ENCODE measurements around the gene CFAP70. TPM values are rescaled to one million over a fixed set of nuclear protein-coding genes. Genes with fewer than 3 reads are reported as not detected.
"Not testable (repeated sequence)": the region's sequence is repeated elsewhere in the genome, so short reads cannot be mapped to it uniquely, and the experiment has no call there.

CFAP70 gene
- total RNA-seq, 1 experiment from 2014 or later = 0.24 TPM

- no peaks in the 10 kb centered on the region for H3K79me2 ChIP-seq (ENCODE audit: insufficient read depth, low read length)
- H2AFZ ChIP-seq (ENCODE audit: low read length) = no peak overlapping the region
- H4K8ac ChIP-seq (replicated peaks; ENCODE audit: insufficient read length, low read depth, low read length) = no peak overlapping the region
- DNase-seq = no peak
- no peak overlapping the region for H2BK12ac ChIP-seq (ENCODE audit: insufficient read length, low read depth, low read length)
- no peak overlapping the region for H2BK5ac ChIP-seq (ENCODE audit: insufficient read length, low read length)
- no peak overlapping the region for H3K27ac ChIP-seq (ENCODE audit: insufficient read length, low read depth, low read length)
- Mint-ChIP-seq H3K27ac (no peak overlapping the region), H3K4me3 (no peak overlapping the region), H3K36me3 (ENCODE audit: insufficient read depth in 1 of 3, low read depth in 3 of 3) (no peaks in the 10 kb centered on the region), H3K4me1 (no peaks in the 10 kb centered on the region), H3K27me3 (ENCODE audit: low read depth) (peaks cover 2% of the 10 kb centered on the region), H3K9me3 (peaks cover 2 to 3% of the 10 kb centered on the region in 2 experiments; a peak in 2 of 5 replicates)
- H2AK5ac ChIP-seq (ENCODE audit: insufficient read length, low read length) = no peak overlapping the region
- H3K23me2 ChIP-seq (ENCODE audit: insufficient read length, low read depth, low read length, poor library complexity, severe bottlenecking) = no peaks in the 10 kb centered on the region
- no peak overlapping the region for H2BK120ac ChIP-seq (ENCODE audit: low read depth, low read length, poor library complexity, severe bottlenecking)
- H3K23ac ChIP-seq (ENCODE audit: insufficient read length, low read depth, low read length) = no peak overlapping the region
- no peak overlapping the region; the same call in 1 of the 2 replicates for H3K14ac ChIP-seq (ENCODE audit: insufficient read depth, low read length)
- H3T11ph ChIP-seq (ENCODE audit: low read length) = no peak overlapping the region
- no peaks in the 10 kb centered on the region for H3K4me1 ChIP-seq (ENCODE audit: insufficient read depth, low read length)
- no peak overlapping the region for H3K9ac ChIP-seq (ENCODE audit: extremely low read depth, insufficient read length, low read length)
- WGBS (ENCODE audit: extremely low coverage, insufficient read length, low lambda C conversion rate) = no CpG with 5 or more reads among the region's 2 CpGs
- H3K4ac ChIP-seq (ENCODE audit: low read depth, low read length) = no peak overlapping the region
- H3K4me2 ChIP-seq (ENCODE audit: insufficient read depth, insufficient read length, low read length) = no peak overlapping the region
- H4K91ac ChIP-seq (ENCODE audit: insufficient read length, low read depth, low read length) = no peak overlapping the region
- H4K5ac ChIP-seq (ENCODE audit: insufficient read length, low read depth, low read length) = no peak overlapping the region
- no peak overlapping the region for H2BK15ac ChIP-seq (ENCODE audit: low read depth, low read length)
- H4K20me1 ChIP-seq (ENCODE audit: control insufficient read depth, insufficient read depth, insufficient read length) = no peaks in the 10 kb centered on the region
- no peaks in the 10 kb centered on the region for H3K79me1 ChIP-seq (ENCODE audit: insufficient read depth, low read depth, low read length, poor library complexity, severe bottlenecking)
- TF ChIP-seq CTCF (conservative IDR thresholded peaks at IDR 0.05) = no peak
- H3K27me3 ChIP-seq (ENCODE audit: insufficient read depth, low read length) = no peaks in the 10 kb centered on the region
- no peak overlapping the region for H3K56ac ChIP-seq (ENCODE audit: insufficient read length, low read depth, low read length)
- H3K18ac ChIP-seq (ENCODE audit: insufficient read length, low read depth, low read length) = no peak overlapping the region
- no peaks in the 10 kb centered on the region for H3K9me3 ChIP-seq (ENCODE audit: control insufficient read depth, low read depth, low read length)
- H2BK20ac ChIP-seq (ENCODE audit: low read depth, low read length, poor library complexity, severe bottlenecking) = no peak overlapping the region
These were observed 26.3 kb downstream of the CFAP70 start for GRCh38 chr10:73332379-73332778.

GRCh38 chr10:73328523-73328922, 30.1 kb downstream of the CFAP70 start:
- not testable (repeated sequence) for H3K27ac ChIP-seq (ENCODE audit: insufficient read length, low read depth, low read length)

More at GRCh38 chr10:73328523-73328922, 30.1 kb downstream of the CFAP70 start:
- not testable (repeated sequence) for H2BK120ac ChIP-seq (ENCODE audit: low read depth, low read length, poor library complexity, severe bottlenecking); H2BK15ac ChIP-seq (ENCODE audit: low read depth, low read length); DNase-seq; H3K4me1 Mint-ChIP-seq; H2AFZ ChIP-seq (ENCODE audit: low read length); H3K4me2 ChIP-seq (ENCODE audit: insufficient read depth, insufficient read length, low read length); H4K8ac ChIP-seq (replicated peaks; ENCODE audit: insufficient read length, low read depth, low read length); H3K23ac ChIP-seq (ENCODE audit: insufficient read length, low read depth, low read length); H3K9me3 ChIP-seq (ENCODE audit: control insufficient read depth, low read depth, low read length); H3K4me3 Mint-ChIP-seq; H2AK5ac ChIP-seq (ENCODE audit: insufficient read length, low read length); H3K14ac ChIP-seq (ENCODE audit: insufficient read depth, low read length); H3K79me2 ChIP-seq (ENCODE audit: insufficient read depth, low read length); H4K5ac ChIP-seq (ENCODE audit: insufficient read length, low read depth, low read length); H3K27ac Mint-ChIP-seq; H3K23me2 ChIP-seq (ENCODE audit: insufficient read length, low read depth, low read length, poor library complexity, severe bottlenecking); H2BK20ac ChIP-seq (ENCODE audit: low read depth, low read length, poor library complexity, severe bottlenecking); H3K56ac ChIP-seq (ENCODE audit: insufficient read length, low read depth, low read length); H3K9ac ChIP-seq (ENCODE audit: extremely low read depth, insufficient read length, low read length); H2BK5ac ChIP-seq (ENCODE audit: insufficient read length, low read length); H3K4me1 ChIP-seq (ENCODE audit: insufficient read depth, low read length); H3K36me3 Mint-ChIP-seq (ENCODE audit: insufficient read depth in 1 of 3, low read depth in 3 of 3); H4K20me1 ChIP-seq (ENCODE audit: control insufficient read depth, insufficient read depth, insufficient read length); H2BK12ac ChIP-seq (ENCODE audit: insufficient read length, low read depth, low read length); H3K27me3 ChIP-seq (ENCODE audit: insufficient read depth, low read length); H3K27me3 Mint-ChIP-seq (ENCODE audit: low read depth); H3K4ac ChIP-seq (ENCODE audit: low read depth, low read length); H3K79me1 ChIP-seq (ENCODE audit: insufficient read depth, low read depth, low read length, poor library complexity, severe bottlenecking); H3T11ph ChIP-seq (ENCODE audit: low read length); H4K91ac ChIP-seq (ENCODE audit: insufficient read length, low read depth, low read length); H3K18ac ChIP-seq (ENCODE audit: insufficient read length, low read depth, low read length)
- peaks cover 13% of the 10 kb centered on the region in 2 experiments for H3K9me3 Mint-ChIP-seq
- WGBS (ENCODE audit: extremely low coverage, insufficient read length, low lambda C conversion rate) = no CpG with 5 or more reads among the region's 1 CpG

All from H9 (cell line).